ENCODE results near the gene NAPEPLD. TPM values are rescaled to one million over a fixed set of nuclear protein-coding genes. Genes with fewer than 3 reads are reported as not detected.

Gene NAPEPLD
- total and polyA plus RNA-seq, 2 experiments from 2014 or later = 9.4 to 10.7 TPM

DNA sequence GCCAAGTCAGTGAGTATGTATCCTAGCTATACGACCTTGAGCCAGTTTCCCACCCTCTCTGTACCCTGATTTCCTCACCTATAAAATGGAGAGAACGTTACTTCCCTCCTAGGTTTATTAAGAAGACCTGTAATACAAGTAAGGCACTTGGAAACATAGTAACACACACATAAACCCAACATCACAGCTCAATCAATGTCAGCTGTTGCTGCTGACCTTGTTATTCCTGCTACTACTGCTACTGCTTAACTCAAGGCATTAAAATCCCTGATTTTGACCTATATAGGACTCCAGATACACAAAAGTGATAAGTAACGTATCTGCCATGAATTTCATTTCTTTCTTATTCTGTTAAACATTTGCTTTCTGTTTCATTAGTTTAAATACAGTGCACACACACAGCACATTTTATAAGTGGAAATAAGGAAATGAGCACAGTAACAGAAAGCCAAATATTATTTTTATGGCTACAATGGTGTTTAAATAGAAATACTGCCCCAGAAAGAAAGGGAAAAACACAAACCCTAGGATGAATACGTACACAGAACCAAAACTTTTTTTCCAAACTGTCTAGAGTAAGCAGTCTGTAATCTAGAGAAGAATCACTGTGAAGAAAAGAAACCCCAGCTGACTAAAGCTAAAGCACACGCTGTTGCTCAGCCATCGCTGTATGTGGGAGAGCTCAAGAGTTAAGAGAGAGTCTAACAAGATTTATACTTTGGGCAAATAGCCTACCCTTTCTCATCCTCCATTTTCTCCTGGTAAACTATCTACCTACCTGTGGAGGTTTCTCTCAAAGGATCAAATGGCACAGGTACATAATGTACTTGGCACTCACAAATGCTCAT lies 19.0 kb downstream of the NAPEPLD start:
- no peak for ATAC-seq
- Histone ChIP-seq H3K27me3 (ENCODE audit: insufficient read depth) (no peaks in the 10 kb centered on the region), H3K36me3 (ENCODE audit: insufficient read depth) (peaks cover 2% of the 10 kb centered on the region; the same call in 1 of the 2 replicates), H3K27ac (ENCODE audit: low read depth) (peak overlapping the region; percentile 3; the same call in 1 of the 2 replicates), H3K9me2 (ENCODE audit: insufficient read depth) (no peaks in the 10 kb centered on the region), H3F3A (replicated peaks; ENCODE audit: low read depth) (no peaks in the 10 kb centered on the region), H3K4me3 (no peak overlapping the region), H3K4me1 (ENCODE audit: insufficient read depth) (peaks cover 4% of the 10 kb centered on the region; the same call in 1 of the 2 replicates), H3K79me2 (replicated peaks; ENCODE audit: insufficient read depth) (peaks cover 22% of the 10 kb centered on the region), H2AFZ (no peak overlapping the region), H4K20me1 (replicated peaks; ENCODE audit: insufficient read depth) (no peaks in the 10 kb centered on the region; the same call in 1 of the 2 replicates), H3K4me2 (no peak overlapping the region)
- no peaks in the 10 kb centered on the region for H3K27me3 Mint-ChIP-seq (ENCODE audit: insufficient read depth, low read depth, poor library complexity)
- TF ChIP-seq POLR2AphosphoS5 (IDR thresholded peaks at IDR 0.05; ENCODE audit: low read depth) (no peak), EZH2phosphoT487 (IDR thresholded peaks at IDR 0.05; ENCODE audit: unreplicated experiment) (no peak), JUNB (IDR thresholded peaks at IDR 0.05; ENCODE audit: unreplicated experiment) (no peak), CREB1 (CRISPR knock-in tag; IDR thresholded peaks at IDR 0.05; ENCODE audit: low read depth) (no peak), NANOG (IDR thresholded peaks at IDR 0.05; ENCODE audit: borderline replicate concordance) (no peak)
- TF ChIP-seq, protein P1, sequence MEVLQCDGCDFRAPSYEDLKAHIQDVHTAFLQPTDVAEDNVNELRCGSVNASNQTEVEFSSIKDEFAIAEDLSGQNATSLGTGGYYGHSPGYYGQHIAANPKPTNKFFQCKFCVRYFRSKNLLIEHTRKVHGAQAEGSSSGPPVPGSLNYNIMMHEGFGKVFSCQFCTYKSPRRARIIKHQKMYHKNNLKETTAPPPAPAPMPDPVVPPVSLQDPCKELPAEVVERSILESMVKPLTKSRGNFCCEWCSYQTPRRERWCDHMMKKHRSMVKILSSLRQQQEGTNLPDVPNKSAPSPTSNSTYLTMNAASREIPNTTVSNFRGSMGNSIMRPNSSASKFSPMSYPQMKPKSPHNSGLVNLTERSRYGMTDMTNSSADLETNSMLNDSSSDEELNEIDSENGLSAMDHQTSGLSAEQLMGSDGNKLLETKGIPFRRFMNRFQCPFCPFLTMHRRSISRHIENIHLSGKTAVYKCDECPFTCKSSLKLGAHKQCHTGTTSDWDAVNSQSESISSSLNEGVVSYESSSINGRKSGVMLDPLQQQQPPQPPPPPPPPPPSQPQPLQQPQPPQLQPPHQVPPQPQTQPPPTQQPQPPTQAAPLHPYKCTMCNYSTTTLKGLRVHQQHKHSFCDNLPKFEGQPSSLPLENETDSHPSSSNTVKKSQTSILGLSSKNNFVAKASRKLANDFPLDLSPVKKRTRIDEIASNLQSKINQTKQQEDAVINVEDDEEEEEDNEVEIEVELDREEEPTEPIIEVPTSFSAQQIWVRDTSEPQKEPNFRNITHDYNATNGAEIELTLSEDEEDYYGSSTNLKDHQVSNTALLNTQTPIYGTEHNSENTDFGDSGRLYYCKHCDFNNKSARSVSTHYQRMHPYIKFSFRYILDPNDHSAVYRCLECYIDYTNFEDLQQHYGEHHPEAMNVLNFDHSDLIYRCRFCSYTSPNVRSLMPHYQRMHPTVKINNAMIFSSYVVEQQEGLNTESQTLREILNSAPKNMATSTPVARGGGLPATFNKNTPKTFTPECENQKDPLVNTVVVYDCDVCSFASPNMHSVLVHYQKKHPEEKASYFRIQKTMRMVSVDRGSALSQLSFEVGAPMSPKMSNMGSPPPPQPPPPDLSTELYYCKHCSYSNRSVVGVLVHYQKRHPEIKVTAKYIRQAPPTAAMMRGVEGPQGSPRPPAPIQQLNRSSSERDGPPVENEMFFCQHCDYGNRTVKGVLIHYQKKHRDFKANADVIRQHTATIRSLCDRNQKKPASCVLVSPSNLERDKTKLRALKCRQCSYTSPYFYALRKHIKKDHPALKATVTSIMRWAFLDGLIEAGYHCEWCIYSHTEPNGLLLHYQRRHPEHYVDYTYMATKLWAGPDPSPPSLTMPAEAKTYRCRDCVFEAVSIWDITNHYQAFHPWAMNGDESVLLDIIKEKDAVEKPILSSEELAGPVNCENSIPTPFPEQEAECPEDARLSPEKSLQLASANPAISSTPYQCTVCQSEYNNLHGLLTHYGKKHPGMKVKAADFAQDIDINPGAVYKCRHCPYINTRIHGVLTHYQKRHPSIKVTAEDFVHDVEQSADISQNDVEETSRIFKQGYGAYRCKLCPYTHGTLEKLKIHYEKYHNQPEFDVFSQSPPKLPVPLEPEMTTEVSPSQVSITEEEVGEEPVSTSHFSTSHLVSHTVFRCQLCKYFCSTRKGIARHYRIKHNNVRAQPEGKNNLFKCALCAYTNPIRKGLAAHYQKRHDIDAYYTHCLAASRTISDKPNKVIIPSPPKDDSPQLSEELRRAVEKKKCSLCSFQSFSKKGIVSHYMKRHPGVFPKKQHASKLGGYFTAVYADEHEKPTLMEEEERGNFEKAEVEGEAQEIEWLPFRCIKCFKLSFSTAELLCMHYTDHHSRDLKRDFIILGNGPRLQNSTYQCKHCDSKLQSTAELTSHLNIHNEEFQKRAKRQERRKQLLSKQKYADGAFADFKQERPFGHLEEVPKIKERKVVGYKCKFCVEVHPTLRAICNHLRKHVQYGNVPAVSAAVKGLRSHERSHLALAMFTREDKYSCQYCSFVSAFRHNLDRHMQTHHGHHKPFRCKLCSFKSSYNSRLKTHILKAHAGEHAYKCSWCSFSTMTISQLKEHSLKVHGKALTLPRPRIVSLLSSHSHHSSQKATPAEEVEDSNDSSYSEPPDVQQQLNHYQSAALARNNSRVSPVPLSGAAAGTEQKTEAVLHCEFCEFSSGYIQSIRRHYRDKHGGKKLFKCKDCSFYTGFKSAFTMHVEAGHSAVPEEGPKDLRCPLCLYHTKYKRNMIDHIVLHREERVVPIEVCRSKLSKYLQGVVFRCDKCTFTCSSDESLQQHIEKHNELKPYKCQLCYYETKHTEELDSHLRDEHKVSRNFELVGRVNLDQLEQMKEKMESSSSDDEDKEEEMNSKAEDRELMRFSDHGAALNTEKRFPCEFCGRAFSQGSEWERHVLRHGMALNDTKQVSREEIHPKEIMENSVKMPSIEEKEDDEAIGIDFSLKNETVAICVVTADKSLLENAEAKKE (CRISPR knock-in tag; IDR thresholded peaks at IDR 0.05) = no peak
- TF ChIP-seq, protein P2, sequence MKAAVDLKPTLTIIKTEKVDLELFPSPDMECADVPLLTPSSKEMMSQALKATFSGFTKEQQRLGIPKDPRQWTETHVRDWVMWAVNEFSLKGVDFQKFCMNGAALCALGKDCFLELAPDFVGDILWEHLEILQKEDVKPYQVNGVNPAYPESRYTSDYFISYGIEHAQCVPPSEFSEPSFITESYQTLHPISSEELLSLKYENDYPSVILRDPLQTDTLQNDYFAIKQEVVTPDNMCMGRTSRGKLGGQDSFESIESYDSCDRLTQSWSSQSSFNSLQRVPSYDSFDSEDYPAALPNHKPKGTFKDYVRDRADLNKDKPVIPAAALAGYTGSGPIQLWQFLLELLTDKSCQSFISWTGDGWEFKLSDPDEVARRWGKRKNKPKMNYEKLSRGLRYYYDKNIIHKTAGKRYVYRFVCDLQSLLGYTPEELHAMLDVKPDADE (IDR thresholded peaks at IDR 0.05) = no peak
- DNase-seq (ENCODE audit: low spot score) = no peak
- no peak overlapping the region for H3K4me3 Mint-ChIP-seq
- no peak overlapping the region for H3K27ac Mint-ChIP-seq
- H3K9me3 Mint-ChIP-seq = no peaks in the 10 kb centered on the region
- H3K4me1 Mint-ChIP-seq = peaks cover 3% of the 10 kb centered on the region; the same call in 2 of the 3 replicates
- H3K36me3 Mint-ChIP-seq (ENCODE audit: low read depth) = peaks cover 12% of the 10 kb centered on the region; the same call in 2 of the 3 replicates

Measured in GM23338 (cell line).